Suprapubic skin (tissue), 4 donors: ENCODE results near the gene ARID1B. TPM values are rescaled to one million over a fixed set of nuclear protein-coding genes. Genes with fewer than 3 reads are reported as not detected.
"Not testable (repeated sequence)": the region's sequence is repeated elsewhere in the genome, so short reads cannot be mapped to it uniquely, and the experiment has no call there.

Source experiments
- DNase-seq, 2 donors: peaks; one replicate each; pipeline ENCODE4 v3.0.0-alpha.2; 2019; ENCODE audit warnings: low spot score in 2 of 2
- H3K27ac ChIP-seq: fragments of 200-600 bp; sonication (generic); one replicate; pipeline ENCODE4 v1.5.1; 2019
- H3K27me3 ChIP-seq: fragments of 200-600 bp; sonication (generic); one replicate; pipeline ENCODE4 v1.5.1; 2019
- H3K36me3 ChIP-seq: fragments of 200-600 bp; sonication (generic); one replicate; pipeline ENCODE4 v1.5.1; 2019
- H3K4me1 ChIP-seq: fragments of 200-600 bp; sonication (generic); one replicate; pipeline ENCODE4 v1.5.1; 2019
- H3K4me3 ChIP-seq: fragments of 200-600 bp; sonication (generic); one replicate; pipeline ENCODE4 v1.5.1; 2019; ENCODE audit warnings: mild to moderate bottlenecking
- H3K9me3 ChIP-seq: fragments of 200-600 bp; sonication (generic); one replicate; pipeline ENCODE4 v1.5.1; 2019
- CTCF ChIP-seq, 2 donors: fragments of 200-600 bp in 1 of 2; fragments of 450-650 bp in 1 of 2; sonication (generic) in 1 of 2; IDR thresholded peaks; one replicate each; pipeline ENCODE4 v1.5.1; 2016 to 2019; ENCODE audit warnings: antibody characterized with exemption in 2 of 2, mild to moderate bottlenecking in 1 of 2, moderate library complexity in 1 of 2
- EP300 ChIP-seq: sonication (generic); formaldehyde crosslinking; IDR thresholded peaks from one replicate; pipeline ENCODE4 v1.6.1; 2017; ENCODE audit warnings: antibody characterized with exemption
- POLR2A ChIP-seq, 2 donors: fragments of 450-650 bp; IDR thresholded peaks; one replicate each; pipeline ENCODE4 v1.6.1; 2017; ENCODE audit warnings: antibody characterized with exemption in 2 of 2, mild to moderate bottlenecking in 2 of 2, moderate library complexity in 2 of 2
- POLR2AphosphoS5 ChIP-seq, 3 donors: sonication (generic); formaldehyde crosslinking; IDR thresholded peaks; one replicate each; pipeline ENCODE4 v1.6.1; 2017; ENCODE audit warnings: antibody characterized with exemption in 3 of 3
- WGBS: methylation state at CpG from one replicate; pipeline ENCODE4 v1.1.5; 2018; 5-methylcytosine and 5-hydroxymethylcytosine counted together
- total RNA-seq, 4 donors: library from RNA; depleted of rRNA; stranded (reverse); fragments of >200 nt; gene quantifications; one replicate each; pipeline ENCODE4 v1.1.0, GENCODE V29; 2016

Gene ARID1B
- total RNA-seq, 4 donors from 2014 or later = 102 to 233 (median 129) TPM

- DNase-seq = no peak
- Histone ChIP-seq H3K4me1 (peaks cover 56% of the 10 kb centered on the region), H3K9me3 (no peaks in the 10 kb centered on the region), H3K36me3 (no peaks in the 10 kb centered on the region), H3K27me3 (no peaks in the 10 kb centered on the region), H3K27ac (no peak overlapping the region), H3K4me3 (no peak overlapping the region)
- WGBS = 66% methylated on average over 3 of the region's 3 CpGs
- TF ChIP-seq CTCF (IDR thresholded peaks at IDR 0.05) (no peak), EP300 (no peak), POLR2A (IDR thresholded peaks at IDR 0.05) (no peak), POLR2AphosphoS5 (IDR thresholded peaks at IDR 0.05) (no peak)
Observed at GRCh38 chr6:156982168-156982567, 205.0 kb downstream of the ARID1B start.

GRCh38 chr6:156982864-156983263, 205.7 kb downstream of the ARID1B start:
- DNase-seq, H3K27me3 ChIP-seq, H3K9me3 ChIP-seq, H3K36me3 ChIP-seq, H3K27ac ChIP-seq, H3K4me3 ChIP-seq: not testable (repeated sequence)
- 93% methylated on average over 4 of the region's 4 CpGs for WGBS
- H3K4me1 ChIP-seq = peaks cover 57% of the 10 kb centered on the region

- Histone ChIP-seq H3K36me3 (no peaks in the 10 kb centered on the region), H3K4me1 (peaks cover 54% of the 10 kb centered on the region), H3K4me3 (no peak overlapping the region), H3K27me3 (no peaks in the 10 kb centered on the region), H3K27ac (no peak overlapping the region), H3K9me3 (no peaks in the 10 kb centered on the region)
- 88% methylated on average over 3 of the region's 3 CpGs for WGBS
- no peak for DNase-seq
- TF ChIP-seq EP300 (no peak), CTCF (IDR thresholded peaks at IDR 0.05) (no peak), POLR2AphosphoS5 (IDR thresholded peaks at IDR 0.05) (no peak), POLR2A (IDR thresholded peaks at IDR 0.05) (no peak)
Observed at GRCh38 chr6:156984178-156984738, 207.1 kb downstream of the ARID1B start.

DNA sequence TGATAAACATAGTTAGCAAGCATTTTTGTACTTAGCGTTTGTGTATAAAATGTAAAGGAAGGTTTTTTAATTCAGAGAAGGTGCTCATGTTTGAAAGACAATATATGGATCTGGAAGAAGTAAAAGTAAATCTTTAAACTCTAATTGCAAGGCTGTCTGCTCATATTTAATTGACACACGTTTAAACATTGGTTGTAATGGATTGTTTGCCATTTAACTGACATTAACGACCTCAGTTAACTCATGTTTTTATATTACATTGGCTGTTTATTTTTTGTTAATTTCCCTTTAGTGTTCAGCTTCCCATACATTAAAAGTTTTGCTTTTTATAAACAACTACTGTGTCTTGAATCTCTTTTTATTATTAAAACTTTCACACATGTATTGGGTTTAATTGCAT, 208.1 kb downstream of the ARID1B start:
- Histone ChIP-seq H3K36me3 (no peaks in the 10 kb centered on the region), H3K4me1 (peaks cover 43% of the 10 kb centered on the region), H3K27me3 (no peaks in the 10 kb centered on the region), H3K4me3 (no peak overlapping the region), H3K9me3 (no peaks in the 10 kb centered on the region), H3K27ac (no peak overlapping the region)
- 79% methylated on average over 3 of the region's 3 CpGs for WGBS
- TF ChIP-seq EP300 = no peak
- no peak for TF ChIP-seq POLR2AphosphoS5 (IDR thresholded peaks at IDR 0.05)
- no peak for TF ChIP-seq CTCF (IDR thresholded peaks at IDR 0.05)
- no peak for TF ChIP-seq POLR2A (IDR thresholded peaks at IDR 0.05)
- no peak for DNase-seq

- H3K4me3 ChIP-seq = no peak overlapping the region
- DNase-seq = no peak
- H3K27ac ChIP-seq = no peak overlapping the region
- no peaks in the 10 kb centered on the region for H3K9me3 ChIP-seq
- whole genome bisulfite sequencing = 84% methylated on average over 6 of the region's 6 CpGs
- TF ChIP-seq EP300 (no peak), POLR2AphosphoS5 (IDR thresholded peaks at IDR 0.05) (no peak), POLR2A (IDR thresholded peaks at IDR 0.05) (no peak), CTCF (IDR thresholded peaks at IDR 0.05) (no peak)
- H3K36me3 ChIP-seq = no peaks in the 10 kb centered on the region
- H3K27me3 ChIP-seq = no peaks in the 10 kb centered on the region
- H3K4me1 ChIP-seq = peaks cover 32% of the 10 kb centered on the region
Observed at GRCh38 chr6:156988276-156989158, 211.3 kb downstream of the ARID1B start.
